ENCODE results near the gene FDX1.
A peak's percentile ranks its signal among the peaks of the same experiment; 100 is the strongest.

The FDX1 gene

DNA sequence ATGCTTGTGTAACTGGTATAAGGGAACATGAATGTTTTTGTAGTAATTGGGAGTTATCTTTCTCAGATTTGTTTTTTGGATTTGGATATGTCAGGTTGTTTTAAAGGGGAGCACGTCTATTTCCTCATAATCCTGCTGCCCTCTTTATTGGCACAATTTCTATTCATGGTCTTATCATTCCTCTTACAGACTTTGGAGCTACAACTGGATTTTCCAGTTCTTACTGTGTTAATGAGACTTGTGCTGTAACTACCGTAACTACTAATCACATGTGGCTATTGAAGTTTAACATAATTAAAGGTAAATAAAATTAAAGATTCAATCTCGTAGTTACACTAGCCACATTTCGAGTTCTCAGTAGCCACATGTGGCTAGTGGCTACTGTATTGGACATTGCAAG lies 1.9 kb downstream of the FDX1 start:
- Histone ChIP-seq H3K4me1 (ENCODE audit: low read length) (peaks cover 36% of the 10 kb centered on the region), H3K4me2 (ENCODE audit: low read length) (peak overlapping the region; percentile 95), H3K79me2 (ENCODE audit: low read length) (peaks cover 37% of the 10 kb centered on the region), H3K27ac (ENCODE audit: low read length) (no peak overlapping the region), H3K4me3 (ENCODE audit: low read length) (peak overlapping the region; percentile 94), H3K9ac (ENCODE audit: low read length) (peak overlapping the region; percentile 72), H4K20me1 (ENCODE audit: insufficient read depth, low read length) (peaks cover 32% of the 10 kb centered on the region; the same call in 1 of the 2 replicates), H2AFZ (ENCODE audit: low read depth, low read length) (no peak overlapping the region), H3K27me3 (ENCODE audit: low read depth, low read length) (no peaks in the 10 kb centered on the region), H3K36me3 (replicated peaks; ENCODE audit: low read depth, low read length) (no peaks in the 10 kb centered on the region), H3K9me3 (ENCODE audit: insufficient read depth, low read length) (no peaks in the 10 kb centered on the region)
- no peak for TF ChIP-seq EZH2phosphoT487 (IDR thresholded peaks at IDR 0.05; ENCODE audit: low read depth)
- TF ChIP-seq, protein P1, sequence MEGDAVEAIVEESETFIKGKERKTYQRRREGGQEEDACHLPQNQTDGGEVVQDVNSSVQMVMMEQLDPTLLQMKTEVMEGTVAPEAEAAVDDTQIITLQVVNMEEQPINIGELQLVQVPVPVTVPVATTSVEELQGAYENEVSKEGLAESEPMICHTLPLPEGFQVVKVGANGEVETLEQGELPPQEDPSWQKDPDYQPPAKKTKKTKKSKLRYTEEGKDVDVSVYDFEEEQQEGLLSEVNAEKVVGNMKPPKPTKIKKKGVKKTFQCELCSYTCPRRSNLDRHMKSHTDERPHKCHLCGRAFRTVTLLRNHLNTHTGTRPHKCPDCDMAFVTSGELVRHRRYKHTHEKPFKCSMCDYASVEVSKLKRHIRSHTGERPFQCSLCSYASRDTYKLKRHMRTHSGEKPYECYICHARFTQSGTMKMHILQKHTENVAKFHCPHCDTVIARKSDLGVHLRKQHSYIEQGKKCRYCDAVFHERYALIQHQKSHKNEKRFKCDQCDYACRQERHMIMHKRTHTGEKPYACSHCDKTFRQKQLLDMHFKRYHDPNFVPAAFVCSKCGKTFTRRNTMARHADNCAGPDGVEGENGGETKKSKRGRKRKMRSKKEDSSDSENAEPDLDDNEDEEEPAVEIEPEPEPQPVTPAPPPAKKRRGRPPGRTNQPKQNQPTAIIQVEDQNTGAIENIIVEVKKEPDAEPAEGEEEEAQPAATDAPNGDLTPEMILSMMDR (IDR thresholded peaks at IDR 0.05; ENCODE audit: low read depth, low read length) = no peak

DNA sequence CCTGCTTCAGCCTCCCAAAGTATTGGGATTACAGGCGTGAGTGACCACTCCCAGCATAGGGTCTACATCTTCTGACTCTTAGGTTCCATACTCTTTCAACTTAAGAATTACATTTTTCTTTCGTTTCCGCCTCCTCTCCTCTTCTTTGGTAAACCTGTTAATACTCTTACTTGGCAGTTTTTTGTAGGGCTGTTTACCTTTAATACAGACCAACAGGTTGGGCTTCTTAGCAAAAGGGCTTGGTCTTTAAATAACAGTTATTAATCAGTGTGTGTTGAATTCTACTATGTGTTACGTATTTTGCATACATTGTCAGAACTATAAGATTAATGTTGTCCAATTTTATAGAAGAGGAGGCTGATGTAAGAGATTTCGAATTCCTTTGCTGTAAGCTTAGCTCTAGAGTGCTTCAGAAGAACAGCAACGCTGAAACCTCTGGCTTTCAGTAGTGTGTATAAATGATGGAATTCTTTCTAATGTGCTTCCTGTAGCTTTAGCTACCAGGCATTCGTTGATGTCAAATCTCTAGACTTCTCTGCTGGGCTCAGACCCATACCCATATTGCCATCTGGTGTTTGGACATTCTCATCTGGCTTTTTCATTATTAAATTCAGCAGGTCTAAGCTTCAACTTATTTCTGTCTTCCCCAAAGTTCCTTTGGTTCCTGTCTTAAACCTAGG lies 3.1 kb downstream of the FDX1 start:
- H3K4me2 ChIP-seq (ENCODE audit: low read length) = no peak overlapping the region
- peaks cover 44% of the 10 kb centered on the region; the same call in 1 of the 2 replicates for H4K20me1 ChIP-seq (ENCODE audit: insufficient read depth, low read length)
- no peaks in the 10 kb centered on the region for H3K27me3 ChIP-seq (ENCODE audit: low read depth, low read length)
- TF ChIP-seq EZH2phosphoT487 (IDR thresholded peaks at IDR 0.05; ENCODE audit: low read depth) = no peak
- TF ChIP-seq, protein P1 (IDR thresholded peaks at IDR 0.05; ENCODE audit: low read depth, low read length) = no peak
- H3K36me3 ChIP-seq (replicated peaks; ENCODE audit: low read depth, low read length) = peaks cover 7% of the 10 kb centered on the region
- H3K27ac ChIP-seq (ENCODE audit: low read length) = no peak overlapping the region
- no peak overlapping the region for H3K9ac ChIP-seq (ENCODE audit: low read length)
- H3K79me2 ChIP-seq (ENCODE audit: low read length) = peaks cover 37% of the 10 kb centered on the region
- H3K4me3 ChIP-seq (ENCODE audit: low read length) = no peak overlapping the region
- H2AFZ ChIP-seq (ENCODE audit: low read depth, low read length) = no peak overlapping the region
- no peaks in the 10 kb centered on the region for H3K9me3 ChIP-seq (ENCODE audit: insufficient read depth, low read length)
- H3K4me1 ChIP-seq (ENCODE audit: low read length) = peaks cover 46% of the 10 kb centered on the region

DNA sequence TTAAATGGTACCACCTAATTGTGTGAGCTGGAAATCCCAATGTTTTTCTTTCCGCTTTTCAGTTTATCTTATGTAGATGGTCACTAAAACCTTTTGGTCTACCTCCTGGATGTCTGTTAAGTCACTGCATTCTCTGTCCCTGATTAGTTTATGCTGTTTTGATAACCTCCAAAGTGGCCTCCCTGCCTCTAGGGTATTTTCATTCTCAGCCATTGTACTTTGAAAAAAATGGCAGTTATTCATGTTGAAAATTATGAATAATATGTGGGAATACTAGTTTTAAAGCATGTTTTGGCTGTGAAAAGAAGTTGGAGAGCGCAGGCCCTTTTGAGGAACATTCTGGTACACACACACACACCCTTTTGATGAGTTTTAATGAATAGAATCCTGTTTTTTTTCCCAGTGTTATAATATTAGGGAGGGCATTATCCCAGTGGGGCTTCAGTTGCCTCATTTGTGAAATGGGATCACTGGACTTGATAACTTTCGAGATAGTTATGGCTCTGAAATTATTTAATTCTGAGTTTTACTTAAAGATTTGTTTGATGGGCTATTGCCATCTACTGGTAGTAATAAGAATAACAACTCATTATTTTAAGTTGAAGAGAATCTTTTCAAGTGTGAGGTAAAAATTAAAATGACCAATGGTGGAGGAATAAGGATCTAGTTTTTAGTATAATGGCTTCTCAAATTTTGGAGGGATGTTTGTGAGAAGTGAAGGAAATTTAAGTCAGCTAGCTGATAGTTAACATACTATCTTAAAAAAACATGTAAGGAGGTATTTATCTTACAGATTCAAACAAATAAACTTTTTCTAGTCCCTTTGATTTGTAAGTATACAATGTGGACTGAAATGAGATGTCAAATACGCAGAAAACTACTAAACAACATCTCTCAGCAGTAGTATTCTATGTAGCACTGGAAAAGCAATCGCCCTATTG lies 3.9 kb downstream of the FDX1 start:
- TF ChIP-seq, protein P1 (IDR thresholded peaks at IDR 0.05; ENCODE audit: low read depth, low read length) = peak; percentile 62
- TF ChIP-seq EZH2phosphoT487 (IDR thresholded peaks at IDR 0.05; ENCODE audit: low read depth) = no peak
- Histone ChIP-seq H3K9ac (ENCODE audit: low read length) (no peak overlapping the region), H3K27me3 (ENCODE audit: low read depth, low read length) (no peaks in the 10 kb centered on the region), H3K4me1 (ENCODE audit: low read length) (peaks cover 48% of the 10 kb centered on the region), H3K9me3 (ENCODE audit: insufficient read depth, low read length) (no peaks in the 10 kb centered on the region), H3K36me3 (replicated peaks; ENCODE audit: low read depth, low read length) (peaks cover 8% of the 10 kb centered on the region), H2AFZ (ENCODE audit: low read depth, low read length) (no peak overlapping the region), H3K4me2 (ENCODE audit: low read length) (no peak overlapping the region), H4K20me1 (ENCODE audit: insufficient read depth, low read length) (peaks cover 44% of the 10 kb centered on the region; the same call in 1 of the 2 replicates), H3K4me3 (ENCODE audit: low read length) (no peak overlapping the region), H3K79me2 (ENCODE audit: low read length) (peaks cover 37% of the 10 kb centered on the region), H3K27ac (ENCODE audit: low read length) (no peak overlapping the region)

Measured in OCI-LY3 (cell line).